ENCODE data around the gene PRKAB2.
"Not testable (repeated sequence)": the region's sequence is repeated elsewhere in the genome, so short reads cannot be mapped to it uniquely, and the experiment has no call there.

Gene PRKAB2

GRCh38 chr1:147109762-147110161 lies 62.5 kb downstream of the PRKAB2 start:
- DNase-seq (ENCODE audit: low spot score): no peak

DNA sequence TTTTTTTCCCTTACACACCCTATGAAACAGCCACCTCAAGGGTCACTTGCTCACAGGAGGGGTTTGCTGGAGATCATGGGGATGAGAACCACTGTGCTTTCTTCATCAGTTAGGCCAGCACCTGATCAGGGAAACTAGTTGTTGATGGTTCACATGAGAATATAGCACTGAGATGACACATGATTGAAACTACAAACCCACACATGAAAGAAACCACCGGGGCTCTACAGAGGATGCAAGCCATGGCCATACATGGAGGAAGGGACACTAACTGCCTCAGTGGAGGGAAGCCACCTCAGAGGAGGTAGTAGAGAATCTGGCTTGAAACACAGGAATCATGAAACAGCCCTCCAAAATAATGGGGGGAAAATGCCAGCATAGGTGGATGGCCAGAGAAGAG lies 63.2 kb downstream of the PRKAB2 start:
- DNase-seq (ENCODE audit: low spot score): no peak

DNA sequence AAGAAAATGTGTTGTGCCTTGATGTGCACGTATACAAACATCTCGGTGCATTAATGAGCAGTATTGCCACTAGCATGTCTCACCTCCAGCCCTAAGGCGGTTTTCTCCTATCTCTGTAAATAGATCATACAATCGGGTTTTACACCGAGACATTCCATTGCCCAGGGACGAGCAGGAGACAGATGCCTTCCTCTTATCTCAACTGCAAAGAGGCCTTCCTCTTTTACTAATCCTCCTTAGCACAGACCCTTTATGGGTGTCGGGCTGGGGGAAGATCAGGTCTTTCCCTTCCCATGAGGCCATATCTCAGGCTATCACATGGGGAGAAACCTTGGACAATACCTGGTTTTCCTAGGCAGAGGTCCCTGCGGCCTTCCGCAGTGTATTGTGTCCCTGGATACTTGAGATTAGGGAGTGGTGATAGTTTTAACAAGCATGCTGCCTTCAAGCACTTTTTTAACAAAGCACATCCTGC lies 65.8 kb downstream of the PRKAB2 start:
- DNase-seq (ENCODE audit: low spot score): not testable (repeated sequence)

DNA sequence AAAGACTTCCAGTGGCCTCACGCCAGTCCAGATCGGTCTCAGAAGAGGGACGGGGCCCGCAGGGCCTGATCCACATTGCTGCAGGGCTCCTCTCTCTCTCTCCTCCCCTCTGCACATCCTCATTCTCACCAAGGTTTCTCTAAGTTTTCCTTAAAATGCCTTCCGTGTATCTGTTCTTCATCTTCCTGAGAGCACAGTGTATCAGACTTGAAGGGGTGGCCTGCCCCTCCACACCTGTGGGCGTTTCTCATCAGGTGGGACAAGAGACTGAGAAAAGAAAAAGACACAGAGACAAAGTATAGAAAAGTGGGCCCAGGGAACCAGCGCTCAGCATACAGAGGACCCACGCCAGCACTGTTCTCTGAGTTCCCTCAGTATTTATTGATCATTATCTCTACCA lies 66.4 kb downstream of the PRKAB2 start:
- no peak for DNase-seq (ENCODE audit: low spot score)
